HFF-Myc (cell line): ENCODE results near the gene P2RX2.

Experiments used
- DNase-seq: peaks from one replicate; pipeline ENCODE4 v3.0.0-alpha.2; 2011; ENCODE audit warnings: low read depth; ENCODE audit errors: extremely low read depth
- H3K4me3 ChIP-seq: replicated peaks from 2 replicates; pipeline ENCODE4 v1.5.1; 2011; ENCODE audit warnings: low read depth, mild to moderate bottlenecking, control low read depth, low read length
- TF ChIP-seq, protein P1 (sequence below): IDR thresholded peaks from 2 replicates; pipeline ENCODE4 v1.5.1; 2012; ENCODE audit warnings: mild to moderate bottlenecking, low read depth, low read length, control low read depth; ENCODE audit errors: missing control alignments

Gene P2RX2

DNA sequence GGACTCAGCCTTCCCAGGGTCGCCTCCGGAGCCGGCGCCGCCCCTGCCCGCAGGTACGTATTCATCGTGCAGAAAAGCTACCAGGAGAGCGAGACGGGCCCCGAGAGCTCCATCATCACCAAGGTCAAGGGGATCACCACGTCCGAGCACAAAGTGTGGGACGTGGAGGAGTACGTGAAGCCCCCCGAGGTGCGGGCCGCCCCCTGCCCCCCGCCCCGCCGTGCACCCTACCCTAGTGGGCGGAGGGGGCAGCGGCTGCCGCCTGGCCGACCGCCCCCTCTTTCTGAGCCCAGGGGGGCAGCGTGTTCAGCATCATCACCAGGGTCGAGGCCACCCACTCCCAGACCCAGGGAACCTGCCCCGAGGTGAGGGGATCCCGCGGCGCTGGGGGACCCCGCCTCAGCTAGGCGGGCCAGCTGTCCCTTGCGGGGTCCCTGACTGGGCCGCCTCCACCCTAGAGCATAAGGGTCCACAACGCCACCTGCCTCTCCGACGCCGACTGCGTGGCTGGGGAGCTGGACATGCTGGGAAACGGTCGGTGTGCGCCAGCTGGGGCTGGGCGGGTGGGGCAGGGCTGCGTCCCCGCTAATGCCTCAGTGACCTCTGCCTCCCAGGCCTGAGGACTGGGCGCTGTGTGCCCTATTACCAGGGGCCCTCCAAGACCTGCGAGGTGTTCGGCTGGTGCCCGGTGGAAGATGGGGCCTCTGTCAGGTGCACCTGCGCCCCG lies 973 bp downstream of the P2RX2 start:
- H3K4me3 ChIP-seq = no peak overlapping the region
- no peak for DNase-seq
- TF ChIP-seq, protein P1, sequence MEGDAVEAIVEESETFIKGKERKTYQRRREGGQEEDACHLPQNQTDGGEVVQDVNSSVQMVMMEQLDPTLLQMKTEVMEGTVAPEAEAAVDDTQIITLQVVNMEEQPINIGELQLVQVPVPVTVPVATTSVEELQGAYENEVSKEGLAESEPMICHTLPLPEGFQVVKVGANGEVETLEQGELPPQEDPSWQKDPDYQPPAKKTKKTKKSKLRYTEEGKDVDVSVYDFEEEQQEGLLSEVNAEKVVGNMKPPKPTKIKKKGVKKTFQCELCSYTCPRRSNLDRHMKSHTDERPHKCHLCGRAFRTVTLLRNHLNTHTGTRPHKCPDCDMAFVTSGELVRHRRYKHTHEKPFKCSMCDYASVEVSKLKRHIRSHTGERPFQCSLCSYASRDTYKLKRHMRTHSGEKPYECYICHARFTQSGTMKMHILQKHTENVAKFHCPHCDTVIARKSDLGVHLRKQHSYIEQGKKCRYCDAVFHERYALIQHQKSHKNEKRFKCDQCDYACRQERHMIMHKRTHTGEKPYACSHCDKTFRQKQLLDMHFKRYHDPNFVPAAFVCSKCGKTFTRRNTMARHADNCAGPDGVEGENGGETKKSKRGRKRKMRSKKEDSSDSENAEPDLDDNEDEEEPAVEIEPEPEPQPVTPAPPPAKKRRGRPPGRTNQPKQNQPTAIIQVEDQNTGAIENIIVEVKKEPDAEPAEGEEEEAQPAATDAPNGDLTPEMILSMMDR = no peak

DNA sequence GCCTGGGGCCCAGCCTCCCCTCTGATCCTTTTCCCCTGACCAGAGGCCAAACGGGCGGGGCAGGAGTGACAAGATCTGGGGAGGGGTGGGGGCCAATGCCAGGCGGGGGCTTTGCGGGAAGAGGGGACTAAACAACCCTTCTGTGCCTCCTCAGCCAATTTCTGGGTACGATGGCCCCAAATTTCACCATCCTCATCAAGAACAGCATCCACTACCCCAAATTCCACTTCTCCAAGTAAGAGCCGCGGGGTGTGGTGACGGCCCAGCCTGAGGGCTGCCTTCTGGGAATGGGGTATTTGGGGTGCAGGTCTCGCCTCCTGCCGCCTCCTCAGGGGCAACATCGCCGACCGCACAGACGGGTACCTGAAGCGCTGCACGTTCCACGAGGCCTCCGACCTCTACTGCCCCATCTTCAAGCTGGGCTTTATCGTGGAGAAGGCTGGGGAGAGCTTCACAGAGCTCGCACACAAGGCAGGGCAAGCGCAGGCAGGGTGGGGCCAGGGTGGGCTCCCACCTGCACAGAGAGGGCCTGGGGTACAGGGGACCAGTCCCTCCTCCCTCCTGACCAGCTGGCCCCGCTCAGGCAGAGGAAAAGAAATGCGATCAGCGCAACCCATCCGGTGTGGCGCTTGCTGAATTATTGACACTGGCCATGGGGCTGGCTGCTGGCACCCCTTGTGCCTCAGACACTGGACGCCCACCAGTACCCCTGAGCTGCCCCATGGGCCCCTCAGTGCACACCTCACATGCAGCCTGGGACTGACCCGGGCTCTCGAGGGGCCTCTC lies 1.7 kb downstream of the P2RX2 start:
- H3K4me3 ChIP-seq = no peak overlapping the region
- no peak for DNase-seq
- TF ChIP-seq, protein P1 = no peak

DNA sequence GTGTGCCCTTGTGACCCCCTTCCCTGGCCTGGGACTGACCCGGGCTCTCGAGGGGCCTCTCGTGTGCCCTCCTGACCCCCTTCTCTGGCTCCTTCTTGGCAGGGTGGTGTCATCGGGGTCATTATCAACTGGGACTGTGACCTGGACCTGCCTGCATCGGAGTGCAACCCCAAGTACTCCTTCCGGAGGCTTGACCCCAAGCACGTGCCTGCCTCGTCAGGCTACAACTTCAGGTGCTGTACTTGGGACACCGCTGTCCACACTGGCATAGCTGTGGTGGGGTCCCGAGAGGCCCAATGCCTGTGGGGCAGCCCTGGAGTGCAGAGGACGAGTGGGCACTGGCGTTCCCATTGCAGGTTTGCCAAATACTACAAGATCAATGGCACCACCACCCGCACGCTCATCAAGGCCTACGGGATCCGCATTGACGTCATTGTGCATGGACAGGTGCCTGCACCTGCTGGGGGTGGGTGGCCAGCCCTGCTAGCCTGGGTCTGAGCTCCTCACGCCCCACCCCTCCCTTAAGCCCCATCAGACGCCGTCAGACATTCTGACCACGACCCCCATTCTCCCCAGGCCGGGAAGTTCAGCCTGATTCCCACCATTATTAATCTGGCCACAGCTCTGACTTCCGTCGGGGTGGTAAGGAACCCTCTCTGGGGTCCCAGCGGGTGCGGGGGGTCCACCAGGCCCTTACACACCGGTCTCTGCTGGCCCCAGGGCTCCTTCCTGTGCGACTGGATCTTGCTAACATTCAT lies 2.5 kb downstream of the P2RX2 start:
- TF ChIP-seq, protein P1 = no peak
- no peak for DNase-seq
- no peak overlapping the region for H3K4me3 ChIP-seq

DNA sequence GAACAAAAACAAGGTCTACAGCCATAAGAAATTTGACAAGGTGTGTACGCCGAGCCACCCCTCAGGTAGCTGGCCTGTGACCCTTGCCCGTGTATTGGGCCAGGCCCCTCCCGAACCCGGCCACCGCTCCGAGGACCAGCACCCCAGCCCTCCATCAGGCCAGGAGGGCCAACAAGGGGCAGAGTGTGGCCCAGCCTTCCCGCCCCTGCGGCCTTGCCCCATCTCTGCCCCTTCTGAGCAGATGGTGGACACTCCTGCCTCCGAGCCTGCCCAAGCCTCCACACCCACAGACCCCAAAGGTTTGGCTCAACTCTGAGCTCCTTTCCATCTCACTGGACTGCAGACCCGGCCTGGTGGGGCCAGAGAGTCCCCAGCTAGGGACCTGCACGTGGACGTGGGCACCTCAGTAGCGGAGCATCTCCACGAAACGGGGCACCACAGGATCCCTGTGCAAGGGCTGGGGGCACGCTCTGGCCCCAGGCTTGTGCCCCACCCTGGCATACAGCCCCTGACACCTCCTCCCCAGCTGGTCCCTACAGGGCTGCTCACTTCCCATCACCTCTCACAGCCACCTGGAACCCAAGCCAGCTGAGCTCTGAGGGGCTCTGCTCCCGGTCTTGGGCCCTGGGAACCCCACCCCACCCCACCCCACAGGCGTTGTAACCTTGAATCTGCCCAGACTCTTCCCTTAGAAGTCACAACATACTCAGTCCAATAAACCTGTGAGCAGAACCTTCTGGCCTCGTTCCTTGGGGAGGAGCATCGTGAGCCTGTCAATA lies 3.3 kb downstream of the P2RX2 start:
- DNase-seq = no peak
- TF ChIP-seq, protein P1 = no peak
- no peak overlapping the region for H3K4me3 ChIP-seq

DNA sequence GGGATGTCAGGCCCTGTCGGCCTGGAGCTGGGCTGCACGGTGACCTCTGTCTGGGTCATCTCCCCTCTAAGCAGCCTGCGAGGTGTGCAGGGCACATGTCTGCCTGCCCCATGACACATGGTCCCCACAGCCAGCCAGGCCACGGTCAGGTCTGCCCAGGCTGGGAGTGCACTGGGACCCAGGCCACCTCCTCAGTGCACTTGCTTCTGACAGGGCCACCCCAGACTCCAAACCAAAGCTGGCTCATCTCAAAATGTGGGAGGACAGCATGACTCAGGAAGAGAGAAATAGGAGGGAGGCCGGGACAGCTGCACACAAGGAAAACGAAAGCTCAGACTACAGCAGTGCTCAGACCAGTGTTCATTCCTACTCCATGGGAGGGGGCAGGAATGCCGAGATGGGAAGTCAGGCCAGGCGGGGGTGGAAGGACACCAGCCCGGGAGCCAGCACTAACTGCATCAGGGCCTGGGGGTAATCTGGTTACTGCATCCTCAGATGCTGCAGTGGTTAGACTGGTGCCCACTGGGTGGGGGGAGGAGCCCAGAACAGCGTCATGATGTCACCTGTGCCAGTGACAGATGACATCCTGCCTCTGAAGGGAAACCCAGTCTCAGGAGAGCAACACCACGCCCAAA lies 4.0 kb downstream of the P2RX2 start:
- no peak for DNase-seq
- H3K4me3 ChIP-seq = no peak overlapping the region
- TF ChIP-seq, protein P1 = no peak
